GM20431 (cell line): ENCODE measurements around the gene PFKM.

Experiments
- in situ Hi-C: fragments of 300-500 bp; cut with MseI, MboI; formaldehyde crosslinking; loops from one replicate; pipeline ENCODE4 v1.15.0; 2020; ENCODE audit warnings: low sequenced_read_pairs; ENCODE audit not compliant: unreplicated experiment

PFKM gene

GRCh38 chr12:48183091-48183875, 64.1 kb downstream of the PFKM start, which contains the start of gene CCDC184:
CCDC184 (plus strand) TSS chr12:48183644; CDS start chr12:48184123, 479 bp downstream.
- in situ Hi-C loops = no loop called here

GRCh38 chr12:48183876-48184548, 64.8 kb downstream of the PFKM start:
- in situ Hi-C loops = no loop called here

GRCh38 chr12:48184549-48184922, 65.4 kb downstream of the PFKM start:
- in situ Hi-C loops = no loop called here

- in situ Hi-C loops = no loop called here
Measured at GRCh38 chr12:48185181-48185919, 66.2 kb downstream of the PFKM start.

- in situ Hi-C loops = no loop called here
Measured at GRCh38 chr12:48187916-48188695, 68.9 kb downstream of the PFKM start.

- in situ Hi-C loops = no loop called here
Measured at GRCh38 chr12:48189331-48190125, 70.4 kb downstream of the PFKM start.

- in situ Hi-C loops = no loop called here
Measured at GRCh38 chr12:48191096-48191495, 71.9 kb downstream of the PFKM start.

- in situ Hi-C loops = no loop called here
Measured at GRCh38 chr12:48192861-48193260, 73.7 kb downstream of the PFKM start.

- in situ Hi-C loops = no loop called here
Measured at GRCh38 chr12:48193623-48194022, 74.5 kb downstream of the PFKM start.

GRCh38 chr12:48194799-48195201, 75.6 kb downstream of the PFKM start:
- in situ Hi-C loops = no loop called here
